Adrenal gland (tissue), 12 donors: ENCODE data around the gene TXNRD2. TPM values are rescaled to one million over a fixed set of nuclear protein-coding genes. Genes with fewer than 3 reads are reported as not detected.
A peak's percentile ranks its signal among the peaks of the same experiment; 100 is the strongest.

ENCODE experiments used
- DNase-seq, 7 donors: peaks; one replicate each; pipeline ENCODE4 v3.0.0-alpha.2; 2019 to 2020
- H3K27ac ChIP-seq, 5 donors: fragments of 200-600 bp; sonication (generic) in 4 of 5; 1 replicate in 3 of 5; 2 replicates in 2 of 5; pipeline versions ENCODE4 v1.5.1 to v1.8.0; 2016 to 2020; ENCODE audit warnings: mild to moderate bottlenecking in 1 of 5
- H3K27me3 ChIP-seq: fragments of 200-600 bp; 2 replicates; pipeline ENCODE4 v1.8.0; 2021
- H3K36me3 ChIP-seq, 2 donors: fragments of 200-600 bp; replicated peaks in 1 of 2; 1 replicate in 1 of 2; 2 replicates in 1 of 2; pipeline versions ENCODE4 v1.5.1 to v1.8.0; 2018 to 2022
- H3K4me1 ChIP-seq, 2 donors: fragments of 200-600 bp; replicated peaks in 1 of 2; 1 replicate in 1 of 2; 2 replicates in 1 of 2; pipeline versions ENCODE4 v1.5.1 to v1.8.0; 2018 to 2021
- H3K4me3 ChIP-seq, 4 donors: fragments of 200-600 bp; sonication (generic) in 3 of 4; one replicate each; pipeline ENCODE4 v1.5.1; 2016 to 2018
- H3K9me3 ChIP-seq, 3 donors: fragments of 200-600 bp; sonication (generic) in 1 of 3; replicated peaks in 1 of 3; 1 replicate in 2 of 3; 2 replicates in 1 of 3; pipeline versions ENCODE4 v1.5.1 to v1.8.0; 2016 to 2021
- CTCF ChIP-seq, 6 experiments: fragments of 450-650 bp in 4 of 6; fragments of 200-600 bp in 2 of 6; sonication (generic) in 1 of 6; IDR thresholded peaks; 1 replicate in 5 of 6; 2 replicates in 1 of 6; pipeline versions ENCODE4 v1.5.1 to v1.8.0; 2016 to 2021; ENCODE audit warnings: antibody characterized with exemption in 6 of 6, mild to moderate bottlenecking in 2 of 6, moderate library complexity in 1 of 6
- POLR2A ChIP-seq, 2 donors: fragments of 450-650 bp; IDR thresholded peaks; one replicate each; pipeline ENCODE4 v1.6.1; 2017; ENCODE audit warnings: antibody characterized with exemption in 2 of 2, mild to moderate bottlenecking in 2 of 2, moderate library complexity in 1 of 2
- WGBS, 4 donors: extraction: QIAGEN DNeasy Blood & Tissue Kit in 2 of 4; methylation state at CpG; one replicate each; pipeline versions ENCODE4 v1.1.5 to v1.1.7; 2013 to 2017; 5-methylcytosine and 5-hydroxymethylcytosine counted together
- intact Hi-C, 2 donors: fragments of 100-400 bp; cut with DNase I; formaldehyde crosslinking; loops; one replicate each; pipeline versions ENCODE4 v1.14.1 to v1.15.0; 2022 to 2023
- polyA plus RNA-seq, 3 donors: library from polyadenylated mRNA; stranded (reverse); fragments of 200-250 nt in 2 of 3; fragments of 350-450 nt in 1 of 3; fragmentation: Illumina TruSeq in 1 of 3; extraction: RNeasy Lipid Tissue Mini Kit (QIAGEN cat#74804) in 1 of 3; gene quantifications; one replicate each; pipeline ENCODE4 v1.2.3, GENCODE V29; 2013 to 2014
- total RNA-seq, 9 donors: library from RNA; depleted of rRNA in 4 of 9; stranded (reverse); fragments of >200 nt in 4 of 9; fragments of 120-200 nt in 1 of 9; fragmentation: NEBNext Ultra II Directional in 1 of 9; extraction: Animal tissue kit (Norgen Biotek cat#: 25700) in 1 of 9; gene quantifications; one replicate each; pipeline versions ENCODE4 v1.1.0 to v1.2.4, GENCODE V29; 2013 to 2023
- donor health status: healthy with polysubstance abuse.
- donor health status: Bipolar disorder and iron deficiency.
- donor health status: DM: yes; HTN: yes; CAD: no.
- donor health status: DM: no; HTN: no; CAD: no.
- donor health status: DM: no; HTN: no; CAD: no.
- donor health status: DM: yes; HTN: yes; CAD: no.

TXNRD2 gene
- total and polyA plus RNA-seq, 12 donors: 39.6 to 171 (median 59.5) TPM

GRCh38 chr22:19848298-19849224 lies 93.1 kb downstream of the TXNRD2 start:
- Histone ChIP-seq H3K27me3 (no peaks in the 10 kb centered on the region), H3K27ac (peak overlapping the region in 1 of 5 donors; percentile 17), H3K4me3 (no peak overlapping the region), H3K4me1 (peaks cover 11 to 17% of the 10 kb centered on the region in 2 donors), H3K36me3 (peaks cover 0 to 18% of the 10 kb centered on the region in 2 donors), H3K9me3 (no peaks in the 10 kb centered on the region)
- intact Hi-C loops: no loop called here
- peak; percentile 61 to 83 (median 79) for DNase-seq
- TF ChIP-seq CTCF (IDR thresholded peaks at IDR 0.05): no peak
- no peak for TF ChIP-seq POLR2A (IDR thresholded peaks at IDR 0.05)
- WGBS, 4 donors: 47 to 100% (median 52%) methylated on average over 1 to 7 of the region's 7 CpGs

- no peak for DNase-seq
- TF ChIP-seq CTCF (IDR thresholded peaks at IDR 0.05) (no peak), POLR2A (IDR thresholded peaks at IDR 0.05) (no peak)
- peaks cover 0 to 16% of the 10 kb centered on the region in 2 donors for H3K36me3 ChIP-seq
- intact Hi-C loops: no loop called here
- H3K27me3 ChIP-seq: no peaks in the 10 kb centered on the region
- H3K9me3 ChIP-seq: no peaks in the 10 kb centered on the region
- H3K4me3 ChIP-seq: no peak overlapping the region
- WGBS, 4 donors: 88 to 98% (median 93%) methylated on average over 2 of the region's 2 CpGs
- H3K27ac ChIP-seq: no peak overlapping the region
- peaks cover 3 to 12% of the 10 kb centered on the region in 2 donors for H3K4me1 ChIP-seq
Observed at GRCh38 chr22:19847345-19847632, 94.3 kb downstream of the TXNRD2 start.

DNA sequence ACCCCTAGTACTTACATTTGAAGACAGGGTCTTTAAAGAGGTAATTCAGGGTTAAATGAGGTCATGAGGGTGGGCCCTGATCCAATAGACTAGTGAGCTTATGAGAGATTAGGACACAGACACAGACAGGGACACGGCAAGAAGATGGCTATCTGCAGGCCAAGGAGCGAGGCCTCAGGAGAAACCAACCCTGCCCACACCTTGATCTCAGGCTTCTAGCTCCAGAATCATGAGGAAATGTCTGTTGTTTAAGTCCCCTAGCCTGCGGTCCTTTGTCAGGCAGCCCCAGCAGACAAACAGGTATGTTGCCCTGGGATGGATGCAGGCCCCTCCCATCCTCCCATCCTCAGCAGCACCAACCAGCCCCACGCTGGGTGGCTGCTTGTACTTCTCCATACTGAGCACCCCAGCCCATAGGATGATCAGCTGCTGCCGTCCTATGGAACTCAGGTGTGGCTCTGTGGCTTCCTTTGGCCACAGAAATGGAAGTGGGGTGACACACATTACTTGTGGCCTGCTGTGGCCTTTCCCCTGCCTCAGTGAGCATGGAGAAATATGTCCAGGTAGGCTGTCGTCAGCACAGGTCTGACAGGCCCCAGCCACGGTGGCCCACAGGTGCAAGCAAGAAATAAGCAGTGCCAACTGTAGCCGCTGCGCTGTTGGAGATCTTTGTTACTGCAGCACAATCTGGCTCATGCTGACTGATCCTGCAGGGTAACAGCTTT lies 94.8 kb downstream of the TXNRD2 start:
- intact Hi-C loops: no loop called here
- WGBS, 4 donors: 89 to 92% (median 91%) methylated on average over 6 to 9 of the region's 9 CpGs
- DNase-seq: no peak
- no peaks in the 10 kb centered on the region for H3K9me3 ChIP-seq
- peaks cover 0 to 11% of the 10 kb centered on the region in 2 donors for H3K36me3 ChIP-seq
- H3K4me1 ChIP-seq: peaks cover 3 to 12% of the 10 kb centered on the region in 2 donors
- TF ChIP-seq POLR2A (IDR thresholded peaks at IDR 0.05) (no peak), CTCF (IDR thresholded peaks at IDR 0.05) (no peak)
- no peak overlapping the region for H3K27ac ChIP-seq
- no peaks in the 10 kb centered on the region for H3K27me3 ChIP-seq
- H3K4me3 ChIP-seq: no peak overlapping the region

DNA sequence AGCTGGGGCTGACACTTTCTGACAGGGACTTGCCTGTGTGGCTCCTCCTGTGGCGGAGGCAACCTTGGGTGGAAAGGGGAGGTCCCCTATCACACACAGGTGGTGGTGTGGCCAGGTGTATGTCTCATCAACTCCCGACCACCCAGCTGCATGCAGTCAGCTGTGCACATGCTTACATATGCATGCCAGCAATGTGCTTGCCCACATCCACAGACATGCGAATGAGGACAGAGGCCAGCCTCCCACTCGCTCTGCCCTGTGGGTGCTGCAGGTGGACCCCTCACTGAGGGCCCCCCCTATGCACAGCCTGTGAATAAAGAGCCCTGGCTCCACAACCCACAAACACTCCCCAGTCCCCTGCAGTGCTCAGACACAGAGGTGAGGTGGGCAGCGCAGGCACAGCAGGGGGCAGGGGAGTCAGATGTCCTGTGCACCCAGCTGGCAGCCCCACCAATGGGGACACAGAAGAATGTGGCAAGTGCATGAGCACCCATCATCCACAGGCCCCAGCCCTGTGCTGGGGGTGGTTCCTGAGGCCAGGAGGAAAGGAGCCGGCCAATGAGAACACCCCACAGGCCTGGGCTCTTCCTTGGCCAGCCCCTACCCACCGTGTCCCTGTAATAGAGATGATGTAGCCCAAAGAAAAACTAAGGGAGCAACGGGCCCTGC lies 96.4 kb downstream of the TXNRD2 start:
- no peaks in the 10 kb centered on the region for H3K36me3 ChIP-seq
- intact Hi-C loops: no loop called here
- H3K27me3 ChIP-seq: no peaks in the 10 kb centered on the region
- TF ChIP-seq POLR2A (IDR thresholded peaks at IDR 0.05) (no peak), CTCF (IDR thresholded peaks at IDR 0.05) (no peak)
- WGBS, 4 donors: 68 to 86% (median 82%) methylated on average over 6 to 8 of the region's 8 CpGs
- no peak for DNase-seq
- H3K4me3 ChIP-seq: no peak overlapping the region
- H3K9me3 ChIP-seq: no peaks in the 10 kb centered on the region
- H3K4me1 ChIP-seq: peaks cover 3 to 12% of the 10 kb centered on the region in 2 donors
- peak overlapping the region in 2 of 5 donors; percentile 26 to 73 for H3K27ac ChIP-seq
